Parathyroid adenoma (tissue), 2 donors: Measurements from ENCODE around the gene DACH2.

Experiments
- H2AFZ ChIP-seq: fragments of 300-600 bp; sonication (generic); one replicate; pipeline ENCODE4 v1.7.0; 2017; ENCODE audit warnings: antibody characterized with exemption, mild to moderate bottlenecking
- H3K27ac ChIP-seq: fragments of 300-600 bp; sonication (generic); one replicate; pipeline ENCODE4 v1.7.0; 2017
- H3K27me3 ChIP-seq: fragments of 300-600 bp; sonication (generic); one replicate; pipeline ENCODE4 v1.7.0; 2017; ENCODE audit warnings: low read length; ENCODE audit not compliant: control insufficient read depth, insufficient read depth
- H3K36me3 ChIP-seq: fragments of 300-600 bp; sonication (generic); one replicate; pipeline ENCODE4 v1.7.0; 2017; ENCODE audit warnings: low read length; ENCODE audit not compliant: control insufficient read depth, insufficient read depth
- H3K4me1 ChIP-seq: fragments of 300-600 bp; sonication (generic); one replicate; pipeline ENCODE4 v1.7.0; 2017; ENCODE audit warnings: control low read depth
- H3K4me2 ChIP-seq: fragments of 300-600 bp; sonication (generic); one replicate; pipeline ENCODE4 v1.7.0; 2017; ENCODE audit warnings: low read length
- H3K4me3 ChIP-seq: fragments of 300-600 bp; sonication (generic); one replicate; pipeline ENCODE4 v1.7.0; 2017; ENCODE audit warnings: low read depth, low read length
- H3K79me2 ChIP-seq: fragments of 300-600 bp; sonication (generic); one replicate; pipeline ENCODE4 v1.7.0; 2017; ENCODE audit warnings: control low read depth
- H3K9ac ChIP-seq: fragments of 300-600 bp; sonication (generic); one replicate; pipeline ENCODE4 v1.7.0; 2017; ENCODE audit warnings: mild to moderate bottlenecking
- H3K9me3 ChIP-seq: fragments of 300-600 bp; sonication (generic); one replicate; pipeline ENCODE4 v1.7.0; 2017; ENCODE audit warnings: low read length; ENCODE audit not compliant: control insufficient read depth
- TF ChIP-seq, protein P1 (sequence below): fragments of 300-600 bp; sonication (generic); IDR thresholded peaks from one replicate; pipeline ENCODE4 v1.7.0; 2017; ENCODE audit warnings: antibody characterized with exemption, mild to moderate bottlenecking
- donor health status: primary hyperparathyroidism.

The DACH2 gene

DNA sequence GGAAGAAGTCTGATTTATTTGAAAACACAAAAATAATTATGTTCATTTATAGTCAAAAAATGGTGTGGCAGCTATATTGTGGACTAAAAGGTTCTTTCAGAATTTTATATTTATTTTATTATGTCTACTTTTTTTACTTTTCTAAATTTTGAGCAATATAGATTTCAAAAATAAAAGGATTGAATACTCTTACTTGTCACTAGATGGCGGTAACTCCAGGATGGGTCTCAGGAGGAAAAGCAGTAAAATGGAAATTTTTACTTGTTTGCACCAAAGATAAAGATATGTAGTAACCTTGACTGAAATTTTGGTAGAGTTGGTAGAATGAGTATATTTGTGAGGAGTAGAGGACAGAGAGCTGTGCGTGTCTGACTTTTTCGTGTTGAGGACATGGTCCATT lies 14.5 kb upstream of the DACH2 start:
- H3K27me3 ChIP-seq = no peaks in the 10 kb centered on the region
- H3K4me2 ChIP-seq = no peak overlapping the region
- H3K36me3 ChIP-seq = no peaks in the 10 kb centered on the region
- H3K27ac ChIP-seq = no peak overlapping the region
- H2AFZ ChIP-seq = no peak overlapping the region
- H3K9me3 ChIP-seq = no peaks in the 10 kb centered on the region
- H3K4me1 ChIP-seq = no peaks in the 10 kb centered on the region
- H3K79me2 ChIP-seq = no peaks in the 10 kb centered on the region
- TF ChIP-seq, protein P1, sequence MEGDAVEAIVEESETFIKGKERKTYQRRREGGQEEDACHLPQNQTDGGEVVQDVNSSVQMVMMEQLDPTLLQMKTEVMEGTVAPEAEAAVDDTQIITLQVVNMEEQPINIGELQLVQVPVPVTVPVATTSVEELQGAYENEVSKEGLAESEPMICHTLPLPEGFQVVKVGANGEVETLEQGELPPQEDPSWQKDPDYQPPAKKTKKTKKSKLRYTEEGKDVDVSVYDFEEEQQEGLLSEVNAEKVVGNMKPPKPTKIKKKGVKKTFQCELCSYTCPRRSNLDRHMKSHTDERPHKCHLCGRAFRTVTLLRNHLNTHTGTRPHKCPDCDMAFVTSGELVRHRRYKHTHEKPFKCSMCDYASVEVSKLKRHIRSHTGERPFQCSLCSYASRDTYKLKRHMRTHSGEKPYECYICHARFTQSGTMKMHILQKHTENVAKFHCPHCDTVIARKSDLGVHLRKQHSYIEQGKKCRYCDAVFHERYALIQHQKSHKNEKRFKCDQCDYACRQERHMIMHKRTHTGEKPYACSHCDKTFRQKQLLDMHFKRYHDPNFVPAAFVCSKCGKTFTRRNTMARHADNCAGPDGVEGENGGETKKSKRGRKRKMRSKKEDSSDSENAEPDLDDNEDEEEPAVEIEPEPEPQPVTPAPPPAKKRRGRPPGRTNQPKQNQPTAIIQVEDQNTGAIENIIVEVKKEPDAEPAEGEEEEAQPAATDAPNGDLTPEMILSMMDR = no peak
- H3K9ac ChIP-seq = no peak overlapping the region
- no peak overlapping the region for H3K4me3 ChIP-seq

DNA sequence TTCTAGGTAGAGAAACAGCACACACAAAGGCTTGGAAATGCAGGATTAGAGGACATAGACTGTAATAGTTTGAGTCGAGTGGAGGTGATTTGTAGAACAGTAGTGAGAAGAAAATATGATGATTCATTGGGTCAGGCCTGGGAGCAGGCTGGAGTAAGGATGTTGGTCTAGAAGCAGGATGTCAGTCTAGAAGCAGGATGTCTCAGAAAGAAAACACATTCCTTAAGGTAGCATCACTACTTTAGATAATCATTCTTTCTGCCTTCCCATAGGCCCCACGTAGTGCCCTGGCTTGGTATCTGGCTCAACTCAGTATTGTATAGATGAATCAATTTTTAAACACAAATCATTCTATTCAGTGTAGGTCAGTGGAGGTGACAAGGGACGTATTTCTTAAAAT lies 11.2 kb upstream of the DACH2 start:
- Histone ChIP-seq H3K27me3 (no peaks in the 10 kb centered on the region), H3K9ac (no peak overlapping the region), H3K4me2 (no peak overlapping the region), H3K27ac (no peak overlapping the region), H3K36me3 (no peaks in the 10 kb centered on the region), H3K9me3 (no peaks in the 10 kb centered on the region), H3K4me3 (no peak overlapping the region), H3K79me2 (no peaks in the 10 kb centered on the region), H2AFZ (no peak overlapping the region), H3K4me1 (no peaks in the 10 kb centered on the region)
- TF ChIP-seq, protein P1 = no peak

DNA sequence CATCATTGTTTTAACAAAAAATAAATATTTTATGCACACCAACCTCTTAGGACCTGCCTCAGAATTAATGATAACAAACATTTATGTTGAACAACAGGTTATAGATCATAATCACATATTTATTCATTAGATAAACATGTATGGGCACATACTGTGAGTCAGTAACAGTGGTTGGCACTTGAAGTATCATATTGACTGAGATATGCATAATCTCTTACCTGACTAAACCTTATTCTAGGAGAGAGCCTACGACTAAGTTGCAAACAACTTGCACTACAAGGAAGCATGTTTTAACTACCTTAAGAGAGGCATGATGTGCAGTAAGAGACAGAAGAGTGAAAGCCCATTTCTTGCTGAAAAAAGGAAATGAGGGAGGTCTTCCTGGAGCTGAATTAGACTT lies 6.5 kb upstream of the DACH2 start:
- Histone ChIP-seq H3K9ac (no peak overlapping the region), H3K27ac (no peak overlapping the region), H3K9me3 (no peaks in the 10 kb centered on the region), H3K4me2 (no peak overlapping the region), H3K4me3 (no peak overlapping the region), H3K36me3 (no peaks in the 10 kb centered on the region), H2AFZ (no peak overlapping the region), H3K79me2 (no peaks in the 10 kb centered on the region), H3K4me1 (no peaks in the 10 kb centered on the region), H3K27me3 (no peaks in the 10 kb centered on the region)
- TF ChIP-seq, protein P1 = no peak

- Histone ChIP-seq H3K27me3 (no peaks in the 10 kb centered on the region), H3K79me2 (no peaks in the 10 kb centered on the region), H3K4me1 (no peaks in the 10 kb centered on the region), H3K9ac (no peak overlapping the region), H3K36me3 (no peaks in the 10 kb centered on the region), H3K4me3 (no peak overlapping the region), H3K27ac (no peak overlapping the region), H3K9me3 (no peaks in the 10 kb centered on the region), H2AFZ (no peak overlapping the region), H3K4me2 (no peak overlapping the region)
- TF ChIP-seq, protein P1 = no peak
These were observed 2.1 kb upstream of the DACH2 start for GRCh38 chrX:86146102-86146501.

DNA sequence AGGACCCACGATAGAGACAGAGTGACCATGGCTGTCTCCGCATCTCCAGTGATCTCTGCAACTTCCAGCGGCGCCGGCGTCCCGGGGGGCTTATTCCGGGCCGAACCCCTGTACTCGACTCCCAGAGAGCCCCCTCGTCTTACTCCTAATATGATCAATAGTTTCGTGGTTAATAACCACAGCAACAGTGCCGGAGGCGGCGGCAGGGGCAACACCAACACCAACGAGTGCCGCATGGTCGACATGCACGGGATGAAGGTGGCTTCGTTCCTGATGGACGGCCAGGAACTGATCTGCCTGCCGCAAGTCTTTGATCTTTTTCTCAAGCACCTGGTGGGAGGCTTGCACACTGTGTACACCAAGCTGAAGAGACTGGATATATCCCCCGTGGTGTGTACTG lies 343 bp downstream of the DACH2 start:
- no peaks in the 10 kb centered on the region for H3K79me2 ChIP-seq
- peak overlapping the region; percentile 71 for H3K4me2 ChIP-seq
- no peaks in the 10 kb centered on the region for H3K4me1 ChIP-seq
- H3K27me3 ChIP-seq = no peaks in the 10 kb centered on the region
- no peak overlapping the region for H3K9ac ChIP-seq
- H3K36me3 ChIP-seq = no peaks in the 10 kb centered on the region
- H3K9me3 ChIP-seq = no peaks in the 10 kb centered on the region
- peak overlapping the region; percentile 49 for H3K4me3 ChIP-seq
- TF ChIP-seq, protein P1 = no peak
- H3K27ac ChIP-seq = no peak overlapping the region
- peak overlapping the region; percentile 66 for H2AFZ ChIP-seq
